HG03460 (cell line): Measurements from ENCODE around the gene DNAH10.
A peak's percentile ranks its signal among the peaks of the same experiment; 100 is the strongest.

Source experiments
- ATAC-seq: cut with Tn5 transposase; IDR thresholded peaks from one replicate; pipeline ENCODE4 v1.9.1; 2021; ENCODE audit not compliant: unreplicated experiment

The DNAH10 gene

GRCh38 chr12:123743002-123743401 is 19.1 kb upstream of the DNAH10 start:
- ATAC-seq: no peak

- ATAC-seq: no peak
Observed at GRCh38 chr12:123744836-123745235, 17.3 kb upstream of the DNAH10 start.

GRCh38 chr12:123747309-123747708 is 14.8 kb upstream of the DNAH10 start:
- no peak for ATAC-seq

GRCh38 chr12:123748161-123748560 is 13.9 kb upstream of the DNAH10 start:
- ATAC-seq: no peak

GRCh38 chr12:123748661-123749060 is 13.4 kb upstream of the DNAH10 start:
- no peak for ATAC-seq

GRCh38 chr12:123749355-123749754 is 12.7 kb upstream of the DNAH10 start:
- no peak for ATAC-seq

GRCh38 chr12:123750159-123750656 is 11.9 kb upstream of the DNAH10 start:
- ATAC-seq: no peak

- ATAC-seq: no peak
Observed at GRCh38 chr12:123752046-123752445, 10.1 kb upstream of the DNAH10 start.

- no peak for ATAC-seq
Observed at GRCh38 chr12:123754041-123754772, 7.9 kb upstream of the DNAH10 start.

- ATAC-seq: no peak
Observed at GRCh38 chr12:123757561-123757960, 4.5 kb upstream of the DNAH10 start.

- ATAC-seq: no peak
Observed at GRCh38 chr12:123760267-123760938, 1.7 kb upstream of the DNAH10 start.

- no peak for ATAC-seq
Observed at GRCh38 chr12:123762715-123763052, 583 bp downstream of the DNAH10 start.

GRCh38 chr12:123763093-123763492 is 992 bp downstream of the DNAH10 start:
- no peak for ATAC-seq

- no peak for ATAC-seq
Observed at GRCh38 chr12:123764109-123764508, 2.0 kb downstream of the DNAH10 start.

- no peak for ATAC-seq
Observed at GRCh38 chr12:123765504-123766035, 3.5 kb downstream of the DNAH10 start.

GRCh38 chr12:123767613-123768012 is 5.5 kb downstream of the DNAH10 start:
- ATAC-seq: peak; percentile 90

GRCh38 chr12:123771261-123771660 is 9.2 kb downstream of the DNAH10 start:
- no peak for ATAC-seq

GRCh38 chr12:123772074-123772473 is 10.0 kb downstream of the DNAH10 start:
- ATAC-seq: no peak

GRCh38 chr12:123773375-123773774 is 11.3 kb downstream of the DNAH10 start:
- no peak for ATAC-seq

GRCh38 chr12:123779551-123779950 is 17.4 kb downstream of the DNAH10 start:
- no peak for ATAC-seq

GRCh38 chr12:123782997-123783792 is 21.1 kb downstream of the DNAH10 start:
- ATAC-seq: no peak
